ENCODE results near the gene DCBLD1. TPM values are rescaled to one million over a fixed set of nuclear protein-coding genes. Genes with fewer than 3 reads are reported as not detected.

DCBLD1 gene
- total and polyA plus RNA-seq, 7 donors = 2.0 to 9.0 (median 4.0) TPM

GRCh38 chr6:117481278-117481925, 1.1 kb upstream of the DCBLD1 start:
- no peak for ATAC-seq
- intact Hi-C loops (cut with DNase I) = loop anchor here (5.0 kb wide), 3 partner anchors 34 to 121 kb away; partner anchors contain the start of gene GOPC (in 1 of the 2)
- H3K4me1 ChIP-seq = peaks cover 13% of the 10 kb centered on the region
- H3K36me3 ChIP-seq (ENCODE audit: insufficient read depth in 1 of 2, low read depth in 1 of 2) = no peaks in the 10 kb centered on the region
- H3K4me3 ChIP-seq = peak overlapping the region; percentile 88
- TF ChIP-seq CTCF (IDR thresholded peaks at IDR 0.05) = no peak
- no peaks in the 10 kb centered on the region for H3K27me3 ChIP-seq (ENCODE audit: insufficient read depth in 3 of 3, low read length in 2 of 3)
- no peak for DNase-seq
- peak overlapping the region; percentile 93 for H3K27ac ChIP-seq
- no peaks in the 10 kb centered on the region for H3K9me3 ChIP-seq
- 36 to 44% (median 37%) methylated on average over 22 of the region's 22 CpGs for WGBS, 3 donors

- Histone ChIP-seq H3K4me1 (peaks cover 13% of the 10 kb centered on the region), H3K4me3 (peak overlapping the region; percentile 88), H3K9me3 (no peaks in the 10 kb centered on the region), H3K27ac (peak overlapping the region; percentile 93), H3K27me3 (ENCODE audit: insufficient read depth in 3 of 3, low read length in 2 of 3) (no peaks in the 10 kb centered on the region), H3K36me3 (ENCODE audit: insufficient read depth in 1 of 2, low read depth in 1 of 2) (no peaks in the 10 kb centered on the region)
- ATAC-seq (no peak), DNase-seq (no peak)
- 28 to 68% (median 40%) methylated on average over 2 of the region's 2 CpGs for WGBS, 3 donors
- intact Hi-C loops (cut with DNase I) = loop anchor here (2.0 to 5.0 kb wide), 4 partner anchors 35 to 120 kb away; partner anchors contain the start of gene GOPC (in 1 of the 2)
- TF ChIP-seq CTCF (IDR thresholded peaks at IDR 0.05) = no peak
Observed at GRCh38 chr6:117481926-117482239, 591 bp upstream of the DCBLD1 start.

GRCh38 chr6:117483004-117483644, 650 bp downstream of the DCBLD1 start:
- Histone ChIP-seq H3K4me3 (peak overlapping the region; percentile 88), H3K27me3 (ENCODE audit: insufficient read depth in 3 of 3, low read length in 2 of 3) (no peaks in the 10 kb centered on the region), H3K27ac (peak overlapping the region; percentile 93), H3K9me3 (no peaks in the 10 kb centered on the region), H3K36me3 (ENCODE audit: insufficient read depth in 1 of 2, low read depth in 1 of 2) (no peaks in the 10 kb centered on the region), H3K4me1 (peaks cover 13% of the 10 kb centered on the region)
- DNase-seq (peak; percentile 64 to 83), ATAC-seq (peak; percentile 68 to 80 (median 73))
- intact Hi-C loops (cut with DNase I) = loop anchor here (2.0 to 5.0 kb wide), 4 partner anchors 36 to 119 kb away; partner anchors contain the start of gene GOPC (in 1 of the 2)
- no peak for TF ChIP-seq CTCF (IDR thresholded peaks at IDR 0.05)
- 0% methylated on average over 34 to 46 of the region's 46 CpGs for WGBS, 3 donors

GRCh38 chr6:117483645-117484016, 1.2 kb downstream of the DCBLD1 start:
- DNase-seq = no peak
- ATAC-seq = peak in 3 of 4 donors; percentile 0 to 35 (median 21)
- WGBS, 3 donors = 0 to 1% (median 1%) methylated on average over 7 of the region's 7 CpGs
- Histone ChIP-seq H3K27me3 (ENCODE audit: insufficient read depth in 3 of 3, low read length in 2 of 3) (no peaks in the 10 kb centered on the region), H3K4me1 (peaks cover 13% of the 10 kb centered on the region), H3K4me3 (peak overlapping the region; percentile 88), H3K27ac (peak overlapping the region; percentile 93), H3K36me3 (ENCODE audit: insufficient read depth in 1 of 2, low read depth in 1 of 2) (no peaks in the 10 kb centered on the region), H3K9me3 (no peaks in the 10 kb centered on the region)
- no peak for TF ChIP-seq CTCF (IDR thresholded peaks at IDR 0.05)
- intact Hi-C loops (cut with DNase I) = loop anchor here (2.0 to 5.0 kb wide), 4 partner anchors 36 to 119 kb away; partner anchors contain the start of gene GOPC (in 1 of the 2)

Data from psoas muscle (tissue), 8 donors.